CD8-positive, alpha-beta memory T cell (primary cell): Measurements from ENCODE around the gene FGF1. TPM values are rescaled to one million over a fixed set of nuclear protein-coding genes. Genes with fewer than 3 reads are reported as not detected.

ENCODE experiments used
- CTCF ChIA-PET: fragments of 350-600 bp; sonication (Branson Sonifier 250); formaldehyde crosslinking; loops from one replicate; lab custom pipeline; 2021; ENCODE audit warnings: antibody characterized with exemption; lab: Charles Lee
- POLR2A ChIA-PET: fragments of 350-600 bp; sonication (Branson Sonifier 250); formaldehyde crosslinking; loops from one replicate; lab custom pipeline; 2021; ENCODE audit warnings: antibody characterized with exemption; lab: Charles Lee
- DNase-seq, 5 donors: peaks; one replicate each; pipeline versions ENCODE4 v3.0.0 to v3.0.0-alpha.2; 2020 to 2022; ENCODE audit warnings: mixed read lengths in 1 of 5
- H3K27ac ChIP-seq: one replicate; pipeline ENCODE4 v1.7.0; 2013; ENCODE audit warnings: low read depth, mild to moderate bottlenecking, low read length, moderate library complexity
- H3K27me3 ChIP-seq: 2 replicates; pipeline ENCODE4 v1.7.0; 2013; ENCODE audit warnings: low read length, mild to moderate bottlenecking; ENCODE audit not compliant: insufficient read depth, poor library complexity, severe bottlenecking
- H3K36me3 ChIP-seq: 2 replicates; pipeline ENCODE4 v1.7.0; 2013; ENCODE audit warnings: mild to moderate bottlenecking, low read length, moderate library complexity; ENCODE audit not compliant: insufficient read depth
- H3K4me1 ChIP-seq: 2 replicates; pipeline ENCODE4 v1.7.0; 2013; ENCODE audit warnings: mild to moderate bottlenecking, low read length, moderate library complexity; ENCODE audit not compliant: insufficient read depth
- H3K4me3 ChIP-seq: 2 replicates; pipeline ENCODE4 v1.7.0; 2013; ENCODE audit warnings: mild to moderate bottlenecking, low read length
- H3K9me3 ChIP-seq: 2 replicates; pipeline ENCODE4 v1.7.0; 2013; ENCODE audit warnings: mild to moderate bottlenecking, low read length
- H3K27ac Mint-ChIP-seq, 8 donors: one replicate each; pipeline ENCODE4 v1.8.0; 2020 to 2021; ENCODE audit warnings: mixed read lengths in 8 of 8, mild to moderate bottlenecking in 6 of 8, inconsistent platforms in 3 of 8, moderate library complexity in 3 of 8
- H3K27me3 Mint-ChIP-seq, 2 donors: one replicate each; pipeline ENCODE4 v1.8.0; 2020 to 2021; ENCODE audit warnings: mixed read lengths in 2 of 2, mild to moderate bottlenecking in 1 of 2, moderate library complexity in 1 of 2
- H3K36me3 Mint-ChIP-seq, 3 donors: one replicate each; pipeline ENCODE4 v1.8.0; 2020 to 2021; ENCODE audit warnings: mixed read lengths in 3 of 3, inconsistent platforms in 1 of 3, mild to moderate bottlenecking in 1 of 3
- H3K4me1 Mint-ChIP-seq, 3 donors: one replicate each; pipeline ENCODE4 v1.8.0; 2020 to 2021; ENCODE audit warnings: mixed read lengths in 3 of 3, inconsistent platforms in 1 of 3, mild to moderate bottlenecking in 1 of 3
- H3K4me3 Mint-ChIP-seq, 7 donors: one replicate each; pipeline ENCODE4 v1.8.0; 2020 to 2021; ENCODE audit warnings: mixed read lengths in 7 of 7, mild to moderate bottlenecking in 6 of 7, moderate library complexity in 4 of 7, inconsistent platforms in 2 of 7
- H3K9me3 Mint-ChIP-seq, 5 donors: one replicate each; pipeline ENCODE4 v1.8.0; 2020 to 2022; ENCODE audit warnings: mixed read lengths in 5 of 5, mild to moderate bottlenecking in 3 of 5, moderate library complexity in 2 of 5, inconsistent platforms in 1 of 5
- polyA plus RNA-seq: library from polyadenylated mRNA; unstranded; fragments of 300-500 nt; fragmentation: Illumina TruSeq; gene quantifications from one replicate; pipeline ENCODE4 v1.2.3, GENCODE V29; 2021
- total RNA-seq, 2 experiments: library from RNA; stranded (reverse); gene quantifications; one replicate each; pipeline ENCODE4 v1.2.3, GENCODE V29; 2021

The FGF1 gene
- total and polyA plus RNA-seq, 3 experiments from 2014 or later: not detected

DNA sequence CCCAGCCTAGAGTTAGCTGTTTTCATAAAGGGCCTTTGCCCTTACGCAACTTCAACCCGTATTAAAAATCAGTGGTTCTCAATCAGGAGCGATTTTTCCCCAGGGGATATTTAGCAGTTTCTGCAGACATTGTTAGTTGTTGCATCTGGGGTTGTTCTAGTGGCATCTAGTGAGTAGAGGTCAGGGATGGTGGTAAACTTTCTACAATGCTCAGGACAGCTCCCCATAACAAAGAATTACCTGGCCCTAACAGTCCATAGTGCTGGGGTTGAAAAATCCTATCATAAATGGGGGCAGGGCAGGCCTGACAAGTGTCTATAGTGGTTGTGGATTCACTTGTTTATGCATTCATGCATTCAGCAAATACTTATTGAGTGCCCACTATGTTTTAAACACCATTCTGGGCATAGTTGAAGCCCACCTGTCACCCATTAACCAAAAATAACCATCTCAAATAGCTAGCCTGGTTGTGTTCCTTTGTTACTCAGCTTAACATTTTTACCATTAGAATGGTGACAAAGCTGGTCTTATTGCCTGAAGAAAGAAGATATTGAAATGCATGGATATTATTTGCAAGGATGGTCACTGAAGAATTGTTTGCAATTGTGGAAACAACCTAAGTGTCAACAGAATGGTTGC, 15.9 kb upstream of the FGF1 start:
- POLR2A ChIA-PET: no interaction called here
- Histone ChIP-seq H3K36me3 (no peaks in the 10 kb centered on the region), H3K4me3 (no peak overlapping the region), H3K4me1 (no peaks in the 10 kb centered on the region), H3K27ac (no peak overlapping the region), H3K27me3 (no peaks in the 10 kb centered on the region), H3K9me3 (no peaks in the 10 kb centered on the region)
- no peaks in the 10 kb centered on the region for H3K4me1 Mint-ChIP-seq
- H3K9me3 Mint-ChIP-seq: no peaks in the 10 kb centered on the region
- no peak overlapping the region for H3K27ac Mint-ChIP-seq
- no peak for DNase-seq
- H3K4me3 Mint-ChIP-seq: no peak overlapping the region
- H3K36me3 Mint-ChIP-seq: no peaks in the 10 kb centered on the region
- CTCF ChIA-PET: interaction anchor here (1.5 to 3.7 kb wide), 4 partner anchors 11 to 1110 kb away, joined by 3 to 24 read pairs (median 14); no protein-coding TSS in a partner anchor
- H3K27me3 Mint-ChIP-seq: peaks cover 9 to 12% of the 10 kb centered on the region in 2 donors

DNA sequence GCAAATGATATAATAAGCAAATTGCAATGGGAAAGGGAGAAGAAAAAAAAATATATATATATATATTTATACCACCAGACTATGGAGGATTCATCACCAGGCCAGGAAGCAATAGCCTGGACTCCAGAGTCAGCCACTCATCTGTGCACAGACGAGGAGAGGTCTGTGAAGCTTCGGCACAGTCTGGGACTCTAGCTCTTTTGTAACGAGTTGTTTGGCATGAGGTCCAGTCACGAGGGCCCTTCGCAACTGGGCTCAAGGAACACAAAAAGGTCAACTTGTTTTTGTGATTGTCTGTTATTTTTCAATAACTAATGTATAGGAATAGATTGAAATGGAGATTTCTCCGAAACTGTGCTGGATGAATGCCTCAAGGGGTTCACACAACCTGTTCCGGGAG, 14.7 kb upstream of the FGF1 start:
- Histone ChIP-seq H3K36me3 (no peaks in the 10 kb centered on the region), H3K27ac (no peak overlapping the region), H3K27me3 (no peaks in the 10 kb centered on the region), H3K9me3 (no peaks in the 10 kb centered on the region), H3K4me1 (no peaks in the 10 kb centered on the region), H3K4me3 (no peak overlapping the region)
- DNase-seq: no peak
- Mint-ChIP-seq H3K4me1 (no peaks in the 10 kb centered on the region), H3K9me3 (no peaks in the 10 kb centered on the region), H3K27me3 (peaks cover 3 to 16% of the 10 kb centered on the region in 2 donors), H3K36me3 (no peaks in the 10 kb centered on the region), H3K27ac (no peak overlapping the region), H3K4me3 (no peak overlapping the region)
- ChIA-PET POLR2A (no interaction called here), CTCF (interaction anchor here (1.3 to 4.5 kb wide), 3 partner anchors 13 to 50 kb away, joined by 3 to 31 read pairs (median 24); no protein-coding TSS in a partner anchor)

- DNase-seq: peak; percentile 50 to 78 (median 61)
- ChIA-PET CTCF (interaction anchor here (0.7 to 4.5 kb wide), 23 partner anchors 9 to 1007 kb away, joined by 3 to 31 read pairs (median 3); partner anchors contain the start of gene GNPDA1), POLR2A (interaction anchor here (0.5 kb wide), 1 partner anchor 531 kb away, joined by 3 read pairs; no protein-coding TSS in a partner anchor)
- Mint-ChIP-seq H3K27me3 (peaks cover 3 to 12% of the 10 kb centered on the region in 2 donors), H3K36me3 (no peaks in the 10 kb centered on the region), H3K4me3 (no peak overlapping the region), H3K4me1 (no peaks in the 10 kb centered on the region), H3K27ac (no peak overlapping the region), H3K9me3 (no peaks in the 10 kb centered on the region)
- Histone ChIP-seq H3K4me3 (no peak overlapping the region), H3K9me3 (no peaks in the 10 kb centered on the region), H3K27me3 (no peaks in the 10 kb centered on the region), H3K36me3 (no peaks in the 10 kb centered on the region), H3K4me1 (no peaks in the 10 kb centered on the region), H3K27ac (no peak overlapping the region)
Observed at GRCh38 chr5:142699184-142699720, 13.4 kb upstream of the FGF1 start.

GRCh38 chr5:142698447-142699183, 12.7 kb upstream of the FGF1 start:
- H3K4me3 ChIP-seq: no peak overlapping the region
- H3K36me3 ChIP-seq: no peaks in the 10 kb centered on the region
- H3K4me3 Mint-ChIP-seq: no peak overlapping the region
- H3K27ac Mint-ChIP-seq: no peak overlapping the region
- no peaks in the 10 kb centered on the region for H3K9me3 ChIP-seq
- POLR2A ChIA-PET: interaction anchor here (0.5 kb wide), 1 partner anchor 530 kb away, joined by 3 read pairs; no protein-coding TSS in a partner anchor
- H3K36me3 Mint-ChIP-seq: no peaks in the 10 kb centered on the region
- no peaks in the 10 kb centered on the region for H3K9me3 Mint-ChIP-seq
- H3K4me1 Mint-ChIP-seq: no peaks in the 10 kb centered on the region
- CTCF ChIA-PET: interaction anchor here (0.7 to 4.5 kb wide), 25 partner anchors 8 to 1006 kb away, joined by 3 to 31 read pairs (median 3); partner anchors contain the start of gene GNPDA1
- no peak overlapping the region for H3K27ac ChIP-seq
- no peaks in the 10 kb centered on the region for H3K4me1 ChIP-seq
- H3K27me3 ChIP-seq: no peaks in the 10 kb centered on the region
- no peak for DNase-seq
- peaks cover 3 to 12% of the 10 kb centered on the region in 2 donors for H3K27me3 Mint-ChIP-seq

GRCh38 chr5:142697356-142698255, 11.7 kb upstream of the FGF1 start:
- DNase-seq: no peak
- H3K27ac Mint-ChIP-seq: peak overlapping the region in 1 of 8 donors; percentile 78
- no peak overlapping the region for H3K4me3 Mint-ChIP-seq
- Histone ChIP-seq H3K36me3 (no peaks in the 10 kb centered on the region), H3K27ac (no peak overlapping the region), H3K4me3 (no peak overlapping the region), H3K4me1 (no peaks in the 10 kb centered on the region), H3K9me3 (no peaks in the 10 kb centered on the region), H3K27me3 (no peaks in the 10 kb centered on the region)
- POLR2A ChIA-PET: no interaction called here
- H3K36me3 Mint-ChIP-seq: no peaks in the 10 kb centered on the region
- CTCF ChIA-PET: interaction anchor here (0.8 to 4.5 kb wide), 15 partner anchors 8 to 707 kb away, joined by 3 to 31 read pairs (median 4); no protein-coding TSS in a partner anchor
- peaks cover 3 to 12% of the 10 kb centered on the region in 2 donors for H3K27me3 Mint-ChIP-seq
- H3K9me3 Mint-ChIP-seq: no peaks in the 10 kb centered on the region
- no peaks in the 10 kb centered on the region for H3K4me1 Mint-ChIP-seq

DNA sequence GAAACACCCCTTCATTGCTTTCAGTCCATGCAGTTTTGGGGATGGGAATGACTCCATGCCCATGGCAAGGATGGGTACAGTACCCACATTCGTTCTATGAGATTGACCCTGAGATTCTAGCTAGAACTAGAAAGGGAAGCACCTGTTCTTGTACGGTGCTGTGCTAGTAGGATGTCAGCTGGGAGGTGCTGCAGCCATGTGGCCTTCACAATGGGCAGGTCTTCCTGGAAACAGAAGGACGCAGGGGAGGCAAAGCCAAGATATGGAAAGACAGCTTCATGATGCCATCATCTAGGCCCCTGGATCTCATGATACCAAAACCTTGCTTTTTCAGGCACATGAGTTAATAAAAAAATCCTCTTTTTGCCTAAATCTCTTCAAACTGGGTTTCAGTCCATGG, 10.5 kb upstream of the FGF1 start:
- Histone ChIP-seq H3K36me3 (no peaks in the 10 kb centered on the region), H3K4me1 (no peaks in the 10 kb centered on the region), H3K27me3 (no peaks in the 10 kb centered on the region), H3K9me3 (no peaks in the 10 kb centered on the region), H3K4me3 (no peak overlapping the region), H3K27ac (no peak overlapping the region)
- no peak for DNase-seq
- Mint-ChIP-seq H3K36me3 (no peaks in the 10 kb centered on the region), H3K27me3 (peaks cover 3 to 12% of the 10 kb centered on the region in 2 donors), H3K27ac (no peak overlapping the region), H3K4me3 (no peak overlapping the region), H3K4me1 (no peaks in the 10 kb centered on the region), H3K9me3 (no peaks in the 10 kb centered on the region)
- ChIA-PET POLR2A (no interaction called here), CTCF (interaction anchor here (0.9 to 4.5 kb wide), 5 partner anchors 10 to 727 kb away, joined by 3 to 31 read pairs (median 3); partner anchors contain the start of gene RNF14)

DNA sequence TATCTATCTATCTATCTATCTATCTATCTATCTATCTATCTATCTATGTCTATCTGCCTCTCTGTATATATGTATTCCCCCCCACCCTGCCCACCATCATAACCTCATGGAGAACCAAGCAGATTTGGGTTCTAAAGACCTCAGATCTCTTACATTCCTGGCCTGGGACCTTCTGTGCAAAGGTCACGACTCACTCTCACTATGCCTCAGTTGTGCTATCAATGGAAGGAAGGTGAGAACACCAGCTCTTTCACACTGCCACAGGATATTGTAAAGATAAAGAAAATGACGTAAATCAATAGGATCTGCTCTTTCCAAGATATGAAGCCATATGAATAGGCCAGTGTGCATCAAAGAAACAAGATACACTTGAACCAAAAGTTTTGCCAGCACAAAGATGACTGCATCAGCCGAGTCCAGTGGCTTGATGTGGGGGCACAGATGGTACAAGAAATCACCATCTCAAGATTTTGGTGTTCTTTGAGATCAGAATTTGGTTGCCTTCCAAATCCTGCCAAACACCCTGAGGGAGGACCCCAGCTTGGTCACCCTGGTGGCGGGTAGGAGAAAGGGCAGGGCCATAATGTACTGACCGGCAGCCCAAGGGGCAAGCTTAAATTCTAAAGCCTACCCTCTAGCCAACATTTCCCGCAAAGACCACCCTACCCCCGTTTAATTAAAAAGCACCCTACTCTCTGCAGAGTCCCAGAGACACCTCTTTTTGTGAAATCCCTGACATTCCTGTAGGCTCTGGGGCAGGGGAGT, 8.4 kb upstream of the FGF1 start:
- no peaks in the 10 kb centered on the region for H3K4me1 ChIP-seq
- no peak overlapping the region for H3K4me3 Mint-ChIP-seq
- H3K27me3 Mint-ChIP-seq: peaks cover 11 to 20% of the 10 kb centered on the region in 2 donors
- H3K27ac ChIP-seq: no peak overlapping the region
- H3K9me3 ChIP-seq: no peaks in the 10 kb centered on the region
- ChIA-PET CTCF (no interaction called here), POLR2A (no interaction called here)
- no peaks in the 10 kb centered on the region for H3K4me1 Mint-ChIP-seq
- no peaks in the 10 kb centered on the region for H3K36me3 ChIP-seq
- H3K27ac Mint-ChIP-seq: no peak overlapping the region
- H3K9me3 Mint-ChIP-seq: no peaks in the 10 kb centered on the region
- no peaks in the 10 kb centered on the region for H3K27me3 ChIP-seq
- H3K36me3 Mint-ChIP-seq: no peaks in the 10 kb centered on the region
- no peak for DNase-seq
- no peak overlapping the region for H3K4me3 ChIP-seq
